ENCODE measurements around the gene WRAP73.

- no peak for TF ChIP-seq CTCF (IDR thresholded peaks at IDR 0.05)
- no peak for TF ChIP-seq POLR2A (IDR thresholded peaks at IDR 0.05)
These were observed 22.5 kb upstream of the WRAP73 start for GRCh38 chr1:3672231-3672970.
